Measurements from ENCODE around the gene PIP.

GRCh38 chr7:143147070-143147469 is 15.2 kb downstream of the PIP start:
- TF ChIP-seq, protein P1, sequence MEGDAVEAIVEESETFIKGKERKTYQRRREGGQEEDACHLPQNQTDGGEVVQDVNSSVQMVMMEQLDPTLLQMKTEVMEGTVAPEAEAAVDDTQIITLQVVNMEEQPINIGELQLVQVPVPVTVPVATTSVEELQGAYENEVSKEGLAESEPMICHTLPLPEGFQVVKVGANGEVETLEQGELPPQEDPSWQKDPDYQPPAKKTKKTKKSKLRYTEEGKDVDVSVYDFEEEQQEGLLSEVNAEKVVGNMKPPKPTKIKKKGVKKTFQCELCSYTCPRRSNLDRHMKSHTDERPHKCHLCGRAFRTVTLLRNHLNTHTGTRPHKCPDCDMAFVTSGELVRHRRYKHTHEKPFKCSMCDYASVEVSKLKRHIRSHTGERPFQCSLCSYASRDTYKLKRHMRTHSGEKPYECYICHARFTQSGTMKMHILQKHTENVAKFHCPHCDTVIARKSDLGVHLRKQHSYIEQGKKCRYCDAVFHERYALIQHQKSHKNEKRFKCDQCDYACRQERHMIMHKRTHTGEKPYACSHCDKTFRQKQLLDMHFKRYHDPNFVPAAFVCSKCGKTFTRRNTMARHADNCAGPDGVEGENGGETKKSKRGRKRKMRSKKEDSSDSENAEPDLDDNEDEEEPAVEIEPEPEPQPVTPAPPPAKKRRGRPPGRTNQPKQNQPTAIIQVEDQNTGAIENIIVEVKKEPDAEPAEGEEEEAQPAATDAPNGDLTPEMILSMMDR (IDR thresholded peaks at IDR 0.05) = no peak
- TF ChIP-seq POLR2AphosphoS5 (IDR thresholded peaks at IDR 0.05) (no peak), POLR2A (IDR thresholded peaks at IDR 0.05) (no peak)

Measured in sigmoid colon (tissue), 4 donors.